GM21381 (cell line): ENCODE measurements around the gene DLK1.

Source experiments
- ATAC-seq: cut with Tn5 transposase; IDR thresholded peaks from one replicate; pipeline ENCODE4 v1.9.1; 2021; ENCODE audit warnings: mild to moderate bottlenecking, moderate library complexity; ENCODE audit not compliant: unreplicated experiment

The DLK1 gene

GRCh38 chr14:100713705-100714104 lies 13.0 kb upstream of the DLK1 start:
- no peak for ATAC-seq

- no peak for ATAC-seq
Observed at GRCh38 chr14:100714258-100714892, 12.3 kb upstream of the DLK1 start.

- no peak for ATAC-seq
Observed at GRCh38 chr14:100715332-100715731, 11.4 kb upstream of the DLK1 start.

- no peak for ATAC-seq
Observed at GRCh38 chr14:100715803-100716202, 10.9 kb upstream of the DLK1 start.

- ATAC-seq: no peak
Observed at GRCh38 chr14:100717386-100717785, 9.3 kb upstream of the DLK1 start.

GRCh38 chr14:100719976-100720520 lies 6.6 kb upstream of the DLK1 start:
- no peak for ATAC-seq

GRCh38 chr14:100721568-100721967 lies 5.1 kb upstream of the DLK1 start:
- ATAC-seq: no peak

GRCh38 chr14:100722367-100722766 lies 4.3 kb upstream of the DLK1 start:
- no peak for ATAC-seq

- ATAC-seq: no peak
Observed at GRCh38 chr14:100723135-100723829, 3.4 kb upstream of the DLK1 start.

GRCh38 chr14:100723830-100724437 lies 2.8 kb upstream of the DLK1 start:
- no peak for ATAC-seq

GRCh38 chr14:100724536-100724935 lies 2.2 kb upstream of the DLK1 start:
- no peak for ATAC-seq

GRCh38 chr14:100725587-100726387 lies 905 bp upstream of the DLK1 start:
- ATAC-seq: no peak

- ATAC-seq: no peak
Observed at GRCh38 chr14:100727086-100727872, 587 bp downstream of the DLK1 start.

- ATAC-seq: no peak
Observed at GRCh38 chr14:100727873-100728240, 1.2 kb downstream of the DLK1 start.

GRCh38 chr14:100728962-100729361 lies 2.3 kb downstream of the DLK1 start:
- ATAC-seq: no peak

GRCh38 chr14:100729982-100730381 lies 3.3 kb downstream of the DLK1 start:
- ATAC-seq: no peak

- no peak for ATAC-seq
Observed at GRCh38 chr14:100730581-100730980, 3.9 kb downstream of the DLK1 start.

GRCh38 chr14:100731011-100731670 lies 4.4 kb downstream of the DLK1 start:
- ATAC-seq: no peak

- no peak for ATAC-seq
Observed at GRCh38 chr14:100731846-100732765, 5.4 kb downstream of the DLK1 start.
